Muscle of leg (tissue), 9 donors: Measurements from ENCODE around the gene GRID1. TPM values are rescaled to one million over a fixed set of nuclear protein-coding genes. Genes with fewer than 3 reads are reported as not detected.

Experiments used
- polyA plus RNA-seq, 8 donors: library from polyadenylated mRNA; unstranded; fragments of 120-200 nt; gene quantifications; one replicate each; pipeline versions ENCODE4 v1.2.1 to v1.2.3, GENCODE V29; 2013; ENCODE audit warnings: inconsistent platforms in 1 of 8, low replicate concordance in 1 of 8; ENCODE audit not compliant: insufficient read length in 8 of 8, insufficient read depth in 1 of 8
- total RNA-seq: library from RNA; stranded (reverse); fragments of 120-200 nt; gene quantifications from one replicate; pipeline ENCODE4 v1.2.4, GENCODE V29; 2013

Gene GRID1
- total and polyA plus RNA-seq, 9 donors, result 2.4 to 6.1 (median 3.1) TPM

Other genes starting within 250 kb of the GRID1 start
- gene WAPL, start 155.0 kb upstream of the GRID1 start, total RNA-seq, result 31.2 TPM
- gene WAPL, start 155.0 kb upstream of the GRID1 start, polyA plus RNA-seq, result 10 to 100 TPM; 24.1 to 32.0 (median 25.1) TPM